NOMO-1 treated with DMSO at 0.1 percent for 48 hours (cell line): ENCODE results near the gene GRP.
"Not testable (repeated sequence)": the region's sequence is repeated elsewhere in the genome, so short reads cannot be mapped to it uniquely, and the experiment has no call there.

Source experiments
- DNase-seq: peaks from one replicate; lab custom pipeline; 2025; ENCODE audit not compliant: unreplicated experiment; lab: John Stamatoyannopoulos, UW

Gene GRP

GRCh38 chr18:59229191-59229590, 9.2 kb downstream of the GRP start:
- no peak for DNase-seq

- no peak for DNase-seq
Measured at GRCh38 chr18:59229701-59230443, 9.9 kb downstream of the GRP start.

- DNase-seq = no peak
Measured at GRCh38 chr18:59231114-59231513, 11.2 kb downstream of the GRP start.

- no peak for DNase-seq
Measured at GRCh38 chr18:59231877-59232276, 11.9 kb downstream of the GRP start.

- DNase-seq = no peak
Measured at GRCh38 chr18:59232309-59233016, 12.5 kb downstream of the GRP start.

- no peak for DNase-seq
Measured at GRCh38 chr18:59233017-59233410, 13.1 kb downstream of the GRP start.

GRCh38 chr18:59238385-59238784, 18.4 kb downstream of the GRP start:
- DNase-seq = no peak

- no peak for DNase-seq
Measured at GRCh38 chr18:59239642-59240041, 19.7 kb downstream of the GRP start.

GRCh38 chr18:59242906-59243305, 22.9 kb downstream of the GRP start:
- no peak for DNase-seq

GRCh38 chr18:59246796-59247195, 26.8 kb downstream of the GRP start:
- no peak for DNase-seq

- DNase-seq = peak; percentile 46
Measured at GRCh38 chr18:59249199-59249774, 29.3 kb downstream of the GRP start.

GRCh38 chr18:59255491-59255890, 35.5 kb downstream of the GRP start:
- DNase-seq = not testable (repeated sequence)

- not testable (repeated sequence) for DNase-seq
Measured at GRCh38 chr18:59261842-59262241, 41.9 kb downstream of the GRP start.

- not testable (repeated sequence) for DNase-seq
Measured at GRCh38 chr18:59262243-59262642, 42.3 kb downstream of the GRP start.

GRCh38 chr18:59263661-59264060, 43.7 kb downstream of the GRP start:
- no peak for DNase-seq

GRCh38 chr18:59264121-59264571, 44.2 kb downstream of the GRP start:
- DNase-seq = no peak

- no peak for DNase-seq
Measured at GRCh38 chr18:59264651-59265245, 44.8 kb downstream of the GRP start.

- no peak for DNase-seq
Measured at GRCh38 chr18:59265246-59265973, 45.5 kb downstream of the GRP start.

- DNase-seq = no peak
Measured at GRCh38 chr18:59265974-59266369, 46.0 kb downstream of the GRP start.

- no peak for DNase-seq
Measured at GRCh38 chr18:59266459-59266858, 46.5 kb downstream of the GRP start.

- no peak for DNase-seq
Measured at GRCh38 chr18:59266886-59267502, 47.0 kb downstream of the GRP start.
